ENCODE data around the gene FLAD1.

FLAD1 gene

GRCh38 chr1:155005076-155006011 lies 22.2 kb downstream of the FLAD1 start:
- DNase-seq (ENCODE audit: insufficient read length, low spot score), result peak; percentile 76

GRCh38 chr1:155006601-155007101 lies 23.5 kb downstream of the FLAD1 start:
- no peak for TF ChIP-seq POLR2A (IDR thresholded peaks at IDR 0.05; ENCODE audit: low read depth, low read length)
- DNase-seq (ENCODE audit: insufficient read length, low spot score) (no peak), FAIRE-seq (no peak)

More at GRCh38 chr1:155005076-155006011, 22.2 kb downstream of the FLAD1 start:
- FAIRE-seq, result peak; percentile 69
- TF ChIP-seq POLR2A (IDR thresholded peaks at IDR 0.05; ENCODE audit: low read depth, low read length), result no peak

- TF ChIP-seq POLR2A (IDR thresholded peaks at IDR 0.05; ENCODE audit: low read depth, low read length), result no peak
- no peak for FAIRE-seq
- DNase-seq (ENCODE audit: insufficient read length, low spot score), result no peak
Observed at GRCh38 chr1:155007251-155007828, 24.2 kb downstream of the FLAD1 start.

- FAIRE-seq, result no peak
- TF ChIP-seq POLR2A (IDR thresholded peaks at IDR 0.05; ENCODE audit: low read depth, low read length), result no peak
- DNase-seq (ENCODE audit: insufficient read length, low spot score), result no peak
Observed at GRCh38 chr1:155008015-155008941, 25.1 kb downstream of the FLAD1 start.

- no peak for DNase-seq (ENCODE audit: insufficient read length, low spot score)
- no peak for TF ChIP-seq POLR2A (IDR thresholded peaks at IDR 0.05; ENCODE audit: low read depth, low read length)
- FAIRE-seq, result no peak
Observed at GRCh38 chr1:155009221-155009711, 26.1 kb downstream of the FLAD1 start.

GRCh38 chr1:155009742-155010141 lies 26.6 kb downstream of the FLAD1 start:
- FAIRE-seq, result no peak
- no peak for TF ChIP-seq POLR2A (IDR thresholded peaks at IDR 0.05; ENCODE audit: low read depth, low read length)
- DNase-seq (ENCODE audit: insufficient read length, low spot score), result no peak

GRCh38 chr1:155010211-155010918 lies 27.2 kb downstream of the FLAD1 start:
- no peak for TF ChIP-seq POLR2A (IDR thresholded peaks at IDR 0.05; ENCODE audit: low read depth, low read length)
- DNase-seq (ENCODE audit: insufficient read length, low spot score), result no peak
- no peak for FAIRE-seq

- FAIRE-seq, result no peak
- TF ChIP-seq POLR2A (IDR thresholded peaks at IDR 0.05; ENCODE audit: low read depth, low read length), result no peak
- DNase-seq (ENCODE audit: insufficient read length, low spot score), result no peak
Observed at GRCh38 chr1:155011004-155011416, 27.9 kb downstream of the FLAD1 start.

GRCh38 chr1:155011437-155012025 lies 28.4 kb downstream of the FLAD1 start:
- DNase-seq (ENCODE audit: insufficient read length, low spot score) (no peak), FAIRE-seq (no peak)
- no peak for TF ChIP-seq POLR2A (IDR thresholded peaks at IDR 0.05; ENCODE audit: low read depth, low read length)

- FAIRE-seq, result peak; percentile 79
- TF ChIP-seq POLR2A (IDR thresholded peaks at IDR 0.05; ENCODE audit: low read depth, low read length), result no peak
- peak; percentile 83 for DNase-seq (ENCODE audit: insufficient read length, low spot score)
Observed at GRCh38 chr1:155012026-155012546, 28.9 kb downstream of the FLAD1 start.

GRCh38 chr1:155012776-155013602 lies 29.8 kb downstream of the FLAD1 start:
- no peak for TF ChIP-seq POLR2A (IDR thresholded peaks at IDR 0.05; ENCODE audit: low read depth, low read length)
- FAIRE-seq (no peak), DNase-seq (ENCODE audit: insufficient read length, low spot score) (no peak)

Data from H54 (cell line).